C4-2B (cell line): ENCODE data around the gene SPSB4.

Experiments
- H3K27ac ChIP-seq: fragments of 450-650 bp; 2 replicates; pipeline ENCODE4 v1.5.1; 2017
- ZFX ChIP-seq: fragments of 450-650 bp; IDR thresholded peaks from 2 replicates; pipeline ENCODE4 v1.6.1; 2017
- TF ChIP-seq, protein P1 (sequence below): fragments of 450-650 bp; conservative IDR thresholded peaks from 2 replicates; pipeline ENCODE4 v1.5.1; 2017; ENCODE audit warnings: mild to moderate bottlenecking

SPSB4 gene

DNA sequence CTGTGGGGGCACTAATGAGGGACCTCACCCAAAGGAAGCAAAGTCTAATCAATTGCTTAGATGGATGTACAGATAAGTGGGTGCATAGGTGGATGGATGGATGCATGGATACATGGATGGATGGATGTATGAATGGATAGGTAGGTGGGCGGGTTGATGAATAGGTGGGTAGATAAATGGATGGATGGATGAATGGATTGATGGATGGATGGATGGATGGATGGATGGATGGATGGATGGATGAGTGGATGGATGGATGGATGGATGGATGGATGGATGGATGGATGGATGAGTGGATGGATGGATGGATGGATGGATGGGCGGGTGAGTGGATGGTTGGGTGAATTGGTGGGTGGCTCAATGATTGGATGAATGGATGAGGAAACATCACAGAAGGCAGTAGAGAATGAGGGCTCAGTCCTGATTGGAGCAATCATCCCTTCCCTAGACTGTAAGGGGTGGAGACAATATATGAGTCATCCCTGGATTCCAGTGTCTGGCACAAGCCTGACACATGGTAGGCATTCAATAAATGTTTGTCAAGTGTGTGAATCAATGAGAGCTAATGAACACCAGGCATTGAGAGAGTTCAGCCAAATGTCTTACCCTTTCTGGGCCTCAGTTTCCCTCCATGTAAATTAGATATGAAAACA, 140.1 kb downstream of the SPSB4 start:
- no peak overlapping the region for H3K27ac ChIP-seq
- no peak for TF ChIP-seq ZFX
- TF ChIP-seq, protein P1, sequence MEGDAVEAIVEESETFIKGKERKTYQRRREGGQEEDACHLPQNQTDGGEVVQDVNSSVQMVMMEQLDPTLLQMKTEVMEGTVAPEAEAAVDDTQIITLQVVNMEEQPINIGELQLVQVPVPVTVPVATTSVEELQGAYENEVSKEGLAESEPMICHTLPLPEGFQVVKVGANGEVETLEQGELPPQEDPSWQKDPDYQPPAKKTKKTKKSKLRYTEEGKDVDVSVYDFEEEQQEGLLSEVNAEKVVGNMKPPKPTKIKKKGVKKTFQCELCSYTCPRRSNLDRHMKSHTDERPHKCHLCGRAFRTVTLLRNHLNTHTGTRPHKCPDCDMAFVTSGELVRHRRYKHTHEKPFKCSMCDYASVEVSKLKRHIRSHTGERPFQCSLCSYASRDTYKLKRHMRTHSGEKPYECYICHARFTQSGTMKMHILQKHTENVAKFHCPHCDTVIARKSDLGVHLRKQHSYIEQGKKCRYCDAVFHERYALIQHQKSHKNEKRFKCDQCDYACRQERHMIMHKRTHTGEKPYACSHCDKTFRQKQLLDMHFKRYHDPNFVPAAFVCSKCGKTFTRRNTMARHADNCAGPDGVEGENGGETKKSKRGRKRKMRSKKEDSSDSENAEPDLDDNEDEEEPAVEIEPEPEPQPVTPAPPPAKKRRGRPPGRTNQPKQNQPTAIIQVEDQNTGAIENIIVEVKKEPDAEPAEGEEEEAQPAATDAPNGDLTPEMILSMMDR, result no peak

DNA sequence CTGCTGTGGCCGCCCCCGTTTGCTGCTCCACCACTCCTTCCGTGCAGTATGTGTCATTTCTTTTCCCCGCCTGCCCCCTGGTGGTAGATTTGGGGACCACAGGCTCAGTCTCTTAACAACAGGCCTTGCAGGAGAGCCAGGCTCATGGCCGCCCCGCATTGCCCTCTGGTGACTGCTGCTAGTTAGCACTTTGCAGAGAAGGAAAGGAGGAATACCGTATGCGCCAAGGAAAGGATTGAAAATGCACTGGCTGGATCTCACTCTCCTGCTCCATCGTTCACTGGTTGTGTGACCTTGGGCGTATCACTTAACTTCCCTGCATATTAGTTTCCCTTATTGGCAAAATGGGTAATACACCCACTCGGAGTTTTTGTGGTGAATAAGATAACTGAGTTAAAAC, 141.2 kb downstream of the SPSB4 start:
- no peak overlapping the region for H3K27ac ChIP-seq
- no peak for TF ChIP-seq ZFX
- TF ChIP-seq, protein P1, result peak; percentile 100

DNA sequence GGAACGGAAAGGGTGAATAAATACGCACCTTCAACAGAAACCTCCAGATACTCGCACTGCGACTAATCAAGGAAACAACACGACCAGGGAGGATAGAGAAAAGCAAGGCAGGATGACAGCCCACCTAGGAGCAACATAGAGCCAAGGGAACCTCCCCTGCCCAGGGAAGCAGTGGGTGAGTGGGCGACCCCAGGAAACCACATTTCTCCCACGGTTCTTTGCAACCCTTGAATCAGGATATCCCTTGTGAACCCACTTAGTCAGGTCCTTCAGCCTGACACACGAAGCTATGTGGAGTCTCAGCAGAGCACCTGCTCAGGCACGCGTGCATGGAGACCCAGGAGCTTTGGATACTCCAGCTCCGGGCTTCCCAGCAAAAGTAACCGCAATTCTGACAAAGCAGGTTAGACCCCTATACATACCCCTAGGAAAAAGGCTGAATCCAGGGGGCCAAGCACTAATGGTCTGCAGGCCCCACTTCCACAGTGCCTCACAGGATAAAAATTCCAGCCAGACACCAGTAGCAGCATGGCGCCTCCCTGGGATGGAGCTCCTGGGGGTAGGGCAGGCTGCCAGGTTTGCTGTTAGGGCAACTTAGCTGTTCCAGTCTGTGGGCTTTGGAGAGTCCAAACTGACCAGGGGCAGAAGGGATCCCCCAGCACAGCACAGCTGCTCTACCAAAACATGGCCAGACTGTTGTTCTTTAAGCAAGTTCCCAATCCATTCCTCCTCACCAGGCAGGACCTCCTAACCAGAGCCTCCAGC, 142.1 kb downstream of the SPSB4 start:
- H3K27ac ChIP-seq, result no peak overlapping the region
- TF ChIP-seq ZFX, result no peak
- TF ChIP-seq, protein P1, result no peak
